Fibroblast of mammary gland (primary cell): ENCODE data around the gene SLC25A22.

Source experiments
- DNase-seq: peaks from one replicate; pipeline ENCODE4 v3.0.0-alpha.2; 2010; ENCODE audit warnings: low read depth
- H3K4me3 ChIP-seq: 2 replicates; pipeline ENCODE4 v1.5.1; 2011; ENCODE audit warnings: low read depth, mild to moderate bottlenecking, low read length, moderate library complexity; ENCODE audit not compliant: control insufficient read depth
- TF ChIP-seq, protein P1 (sequence below): conservative IDR thresholded peaks from 2 replicates; pipeline ENCODE4 v1.5.1; 2011; ENCODE audit warnings: low read depth, low read length, inconsistent platforms; ENCODE audit not compliant: control insufficient read depth, insufficient read depth

The SLC25A22 gene

DNA sequence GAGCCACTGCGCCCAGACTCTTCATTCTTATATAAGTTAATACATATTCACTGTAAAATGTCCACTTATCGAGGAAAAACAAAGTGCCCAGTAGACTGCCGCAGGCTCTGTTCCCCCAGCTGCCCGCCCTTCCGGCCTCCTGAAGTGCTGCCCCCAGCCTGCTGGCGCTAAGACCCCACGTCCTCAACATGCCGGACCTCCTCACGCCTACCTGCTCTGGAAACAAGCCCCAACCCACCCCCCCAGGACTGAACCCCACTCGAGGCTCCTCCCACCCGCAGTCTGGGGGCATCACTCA lies 21.9 kb downstream of the SLC25A22 start:
- DNase-seq, result no peak

DNA sequence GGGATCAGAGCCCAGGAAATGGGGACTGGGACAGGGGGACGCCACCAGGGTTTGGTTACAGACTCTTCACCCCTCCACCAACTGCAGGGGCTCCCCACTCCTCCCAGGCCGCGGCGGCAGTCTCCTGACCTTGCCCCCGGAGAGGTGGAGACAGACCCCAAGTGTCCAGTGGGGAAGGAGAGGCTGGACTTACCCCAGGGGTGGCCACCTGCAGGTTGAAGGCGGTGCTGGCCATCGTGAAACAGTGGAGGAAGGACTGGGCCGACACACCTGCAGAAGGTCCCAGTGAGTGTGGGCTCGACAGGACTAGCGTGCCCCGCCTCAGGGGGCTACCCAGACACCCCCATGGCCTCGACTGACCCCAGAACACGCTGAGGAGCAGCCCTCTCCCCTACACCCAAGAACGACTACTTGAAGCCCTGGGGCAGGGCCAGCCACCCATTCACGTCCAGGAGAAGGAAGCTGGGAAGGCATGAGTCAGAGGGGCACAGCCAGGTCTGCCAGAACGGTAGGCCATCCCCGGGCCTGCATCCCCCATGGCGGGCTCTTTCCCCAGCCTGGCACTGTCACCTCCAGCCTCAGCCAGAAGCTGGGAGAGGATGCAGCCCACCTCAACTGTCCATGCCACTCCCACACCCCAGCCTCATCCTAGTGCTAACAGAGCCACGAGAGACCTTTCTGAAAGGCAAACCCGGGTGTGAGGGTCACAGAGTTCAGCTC lies 23.0 kb downstream of the SLC25A22 start:
- peak overlapping the region; percentile 80 for H3K4me3 ChIP-seq
- DNase-seq, result peak; percentile 61
- TF ChIP-seq, protein P1, sequence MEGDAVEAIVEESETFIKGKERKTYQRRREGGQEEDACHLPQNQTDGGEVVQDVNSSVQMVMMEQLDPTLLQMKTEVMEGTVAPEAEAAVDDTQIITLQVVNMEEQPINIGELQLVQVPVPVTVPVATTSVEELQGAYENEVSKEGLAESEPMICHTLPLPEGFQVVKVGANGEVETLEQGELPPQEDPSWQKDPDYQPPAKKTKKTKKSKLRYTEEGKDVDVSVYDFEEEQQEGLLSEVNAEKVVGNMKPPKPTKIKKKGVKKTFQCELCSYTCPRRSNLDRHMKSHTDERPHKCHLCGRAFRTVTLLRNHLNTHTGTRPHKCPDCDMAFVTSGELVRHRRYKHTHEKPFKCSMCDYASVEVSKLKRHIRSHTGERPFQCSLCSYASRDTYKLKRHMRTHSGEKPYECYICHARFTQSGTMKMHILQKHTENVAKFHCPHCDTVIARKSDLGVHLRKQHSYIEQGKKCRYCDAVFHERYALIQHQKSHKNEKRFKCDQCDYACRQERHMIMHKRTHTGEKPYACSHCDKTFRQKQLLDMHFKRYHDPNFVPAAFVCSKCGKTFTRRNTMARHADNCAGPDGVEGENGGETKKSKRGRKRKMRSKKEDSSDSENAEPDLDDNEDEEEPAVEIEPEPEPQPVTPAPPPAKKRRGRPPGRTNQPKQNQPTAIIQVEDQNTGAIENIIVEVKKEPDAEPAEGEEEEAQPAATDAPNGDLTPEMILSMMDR, result no peak

More for the DNA sequence above, 21.9 kb downstream of the SLC25A22 start:
- peak overlapping the region; percentile 80 for H3K4me3 ChIP-seq
- TF ChIP-seq, protein P1, result no peak

DNA sequence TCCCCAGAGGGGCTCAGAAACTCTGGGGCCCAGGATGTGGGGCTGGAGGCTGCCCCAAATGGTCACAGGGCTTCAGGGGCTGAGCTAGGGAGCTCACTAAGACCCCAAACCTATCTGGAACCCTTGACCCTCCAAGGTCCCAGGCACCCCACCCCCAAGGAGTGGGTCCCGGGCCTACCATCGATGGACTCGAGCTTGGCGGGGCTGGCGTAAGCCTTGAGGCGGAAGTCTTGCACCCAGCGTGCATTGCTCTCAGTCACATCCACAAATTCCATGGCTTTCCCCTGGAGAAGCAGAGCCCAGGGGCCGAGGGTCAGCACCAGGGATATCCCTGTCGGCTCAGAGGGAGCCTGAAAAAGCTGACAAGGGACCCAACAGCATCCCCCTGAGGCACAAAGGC lies 24.3 kb downstream of the SLC25A22 start:
- TF ChIP-seq, protein P1, result no peak
- DNase-seq, result no peak
- H3K4me3 ChIP-seq, result no peak overlapping the region

DNA sequence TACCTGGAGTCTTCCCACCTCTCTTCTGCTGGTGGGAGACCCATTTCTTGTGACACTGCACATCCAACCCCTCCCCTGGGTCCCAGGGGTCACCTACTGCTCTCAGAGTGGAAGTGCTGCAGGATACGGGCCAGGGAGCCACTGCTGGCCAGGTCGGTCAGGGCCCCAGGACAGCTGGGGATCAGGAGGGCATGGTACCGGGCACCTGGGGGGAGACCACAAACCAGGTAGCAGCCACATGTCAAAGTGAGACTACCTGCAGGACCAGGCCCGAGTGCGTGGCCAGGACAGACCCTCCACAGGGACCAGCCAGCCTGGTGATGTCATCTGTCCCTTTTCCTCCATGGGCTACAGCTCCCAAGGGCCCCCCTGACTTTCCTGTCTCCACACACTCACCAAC lies 24.7 kb downstream of the SLC25A22 start:
- no peak for DNase-seq
- TF ChIP-seq, protein P1, result no peak
- H3K4me3 ChIP-seq, result no peak overlapping the region

DNA sequence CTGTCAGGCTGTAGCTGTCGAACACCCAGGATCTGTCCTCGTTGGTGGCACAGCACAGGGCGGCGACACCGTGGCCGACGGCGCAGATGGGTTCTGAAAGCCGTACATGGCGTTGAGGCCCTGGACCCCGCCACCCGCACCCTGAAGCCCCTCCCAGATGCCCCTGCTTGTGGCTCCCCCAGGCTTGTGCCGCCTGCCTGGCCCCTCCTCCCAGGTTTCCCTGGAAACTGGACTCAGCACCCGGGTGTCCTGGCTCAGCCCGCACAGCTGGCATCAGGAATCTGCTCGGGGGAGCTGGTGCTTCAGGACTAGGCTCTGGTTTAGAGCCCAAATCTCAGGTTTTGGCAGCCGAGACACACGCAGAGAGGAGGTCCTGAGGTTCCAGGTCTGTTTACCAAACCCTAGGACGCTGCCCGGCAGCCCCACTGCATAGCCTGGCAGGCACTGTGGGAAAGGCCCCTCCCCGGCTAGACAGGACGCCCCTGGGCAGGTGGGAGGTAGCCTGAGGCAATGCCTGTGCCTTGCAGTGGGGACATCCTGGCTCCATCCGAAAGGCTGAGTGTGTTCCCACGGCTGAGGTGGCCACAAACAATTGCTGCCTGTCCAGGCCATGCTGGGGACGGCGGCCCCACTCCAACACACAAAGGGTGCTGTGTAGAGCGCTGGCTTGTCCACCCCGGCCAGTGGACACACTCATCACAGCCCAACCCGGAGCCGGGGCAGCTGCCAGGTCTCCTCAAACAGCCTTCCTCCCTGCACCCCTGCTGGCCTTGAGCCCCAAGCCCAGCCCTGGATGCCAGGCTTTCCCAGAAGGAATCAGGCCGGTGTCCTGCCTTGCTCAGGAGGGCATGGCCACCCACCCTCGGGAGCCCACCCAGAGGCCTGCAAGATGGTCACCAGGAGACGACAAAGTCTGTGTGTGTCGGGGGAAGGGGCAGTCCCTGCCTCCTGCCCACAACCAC lies 25.4 kb downstream of the SLC25A22 start:
- DNase-seq, result no peak
- no peak overlapping the region for H3K4me3 ChIP-seq
- TF ChIP-seq, protein P1, result no peak

DNA sequence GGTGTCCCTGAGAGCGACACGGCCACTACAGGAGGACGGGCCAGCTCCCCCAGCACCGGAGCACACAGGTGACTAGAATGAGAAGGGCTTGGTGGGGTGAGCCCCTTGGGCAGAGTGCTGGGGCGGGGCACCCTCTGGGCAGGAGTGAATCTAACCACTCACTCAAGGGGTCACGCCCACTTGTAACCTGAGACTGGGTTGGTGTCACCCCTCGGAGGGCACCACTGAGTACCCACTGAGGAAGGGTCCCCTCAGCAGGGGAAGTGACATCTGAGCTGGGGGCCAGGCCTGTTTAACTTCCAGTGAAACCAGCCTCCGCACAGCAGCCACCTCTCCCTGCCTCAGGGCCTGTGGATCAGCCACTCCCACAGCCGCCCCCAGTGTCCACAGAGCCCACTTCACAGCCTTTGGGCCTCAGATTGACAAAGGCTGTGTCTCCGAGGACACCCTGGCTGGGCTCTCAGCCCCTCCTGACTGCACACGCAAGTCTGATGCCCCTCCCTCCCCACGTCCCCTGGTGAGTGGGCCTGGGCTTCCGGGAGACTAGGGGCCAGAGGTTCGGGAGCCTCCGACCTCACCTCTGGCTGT lies 26.4 kb downstream of the SLC25A22 start:
- no peak for DNase-seq
- TF ChIP-seq, protein P1, result no peak
- H3K4me3 ChIP-seq, result no peak overlapping the region
